SW 1271 (cell line): ENCODE results near the gene METTL16.
A peak's percentile ranks its signal among the peaks of the same experiment; 100 is the strongest.
"Not testable (repeated sequence)": the region's sequence is repeated elsewhere in the genome, so short reads cannot be mapped to it uniquely, and the experiment has no call there.

Experiments
- DNase-seq, 2 experiments: peaks; one replicate each; lab custom pipeline; 2025; lab: John Stamatoyannopoulos, UW

Gene METTL16

GRCh38 chr17:2452216-2452750 is 59.4 kb downstream of the METTL16 start:
- DNase-seq = no peak

- DNase-seq = no peak
Measured at GRCh38 chr17:2450016-2450650, 61.6 kb downstream of the METTL16 start.

GRCh38 chr17:2449486-2449885 is 62.2 kb downstream of the METTL16 start:
- DNase-seq = no peak

- not testable (repeated sequence) for DNase-seq
Measured at GRCh38 chr17:2447479-2447878, 64.2 kb downstream of the METTL16 start.

GRCh38 chr17:2445638-2446037 is 66.0 kb downstream of the METTL16 start:
- DNase-seq = no peak

GRCh38 chr17:2444382-2444781 is 67.3 kb downstream of the METTL16 start:
- DNase-seq = no peak

- DNase-seq = no peak
Measured at GRCh38 chr17:2442166-2442565, 69.5 kb downstream of the METTL16 start.

GRCh38 chr17:2440930-2441329 is 70.8 kb downstream of the METTL16 start:
- no peak for DNase-seq

GRCh38 chr17:2439997-2440396 is 71.7 kb downstream of the METTL16 start:
- not testable (repeated sequence) for DNase-seq

- DNase-seq = no peak
Measured at GRCh38 chr17:2438823-2439222, 72.9 kb downstream of the METTL16 start.

- no peak for DNase-seq
Measured at GRCh38 chr17:2436316-2436905, 75.3 kb downstream of the METTL16 start.

GRCh38 chr17:2435862-2436261 is 75.8 kb downstream of the METTL16 start:
- no peak for DNase-seq

- no peak for DNase-seq
Measured at GRCh38 chr17:2435181-2435741, 76.4 kb downstream of the METTL16 start.

- no peak for DNase-seq
Measured at GRCh38 chr17:2433696-2434095, 78.0 kb downstream of the METTL16 start.

- DNase-seq = no peak
Measured at GRCh38 chr17:2427910-2428309, 83.8 kb downstream of the METTL16 start.

- no peak for DNase-seq
Measured at GRCh38 chr17:2427215-2427614, 84.5 kb downstream of the METTL16 start.

GRCh38 chr17:2423271-2423670 is 88.4 kb downstream of the METTL16 start:
- DNase-seq = no peak

GRCh38 chr17:2421315-2422147 is 90.2 kb downstream of the METTL16 start:
- DNase-seq = no peak

GRCh38 chr17:2420176-2420575 is 91.5 kb downstream of the METTL16 start:
- no peak for DNase-seq

GRCh38 chr17:2419486-2419885 is 92.2 kb downstream of the METTL16 start:
- DNase-seq = no peak

GRCh38 chr17:2418572-2418971 is 93.1 kb downstream of the METTL16 start:
- no peak for DNase-seq

- DNase-seq = peak; percentile 40 to 75
Measured at GRCh38 chr17:2416010-2416734, 95.5 kb downstream of the METTL16 start.
